ENCODE results near the gene PLAGL2. TPM values are rescaled to one million over a fixed set of nuclear protein-coding genes. Genes with fewer than 3 reads are reported as not detected.
A peak's percentile ranks its signal among the peaks of the same experiment; 100 is the strongest.

The PLAGL2 gene
- total and polyA plus RNA-seq, 2 of the 8 experiments (the other 6 are each of a cell fraction or from before 2014, with no cell fraction given) = 20.6 to 25.4 TPM

GRCh38 chr20:32207626-32208498 lies at the start of gene PLAGL2, which contains the start of gene POFUT1 (continued):
- peak; percentile 68 for TF ChIP-seq SP2 (IDR thresholded peaks at IDR 0.05; ENCODE audit: low read length)
- peak; percentile 52 to 92; a peak in 1 of 4 replicates for TF ChIP-seq HDAC2 (IDR thresholded peaks at IDR 0.05; ENCODE audit: borderline replicate concordance in 1 of 2, low read depth in 2 of 2, low read length in 2 of 2)
- TF ChIP-seq CBX8 (IDR thresholded peaks at IDR 0.05; ENCODE audit: borderline replicate concordance, low read depth, low read length) = no peak

Measured in H1 (cell line).